MCF 10A (cell line): ENCODE measurements around the gene SREBF2. TPM values are rescaled to one million over a fixed set of nuclear protein-coding genes. Genes with fewer than 3 reads are reported as not detected.

Experiments used
- BruUV-seq: library from RNA; stranded (reverse); fragments of 400-500 nt; replicated peaks from 2 replicates; lab custom pipeline; 2021; lab: Mats Ljungman, UMichigan
- CTCF ChIA-PET: fragments of 300-600 bp; sonication (Branson Sonifier 250); formaldehyde crosslinking; extraction: SDS; loops from one replicate; lab custom pipeline; 2021; ENCODE audit warnings: antibody characterized with exemption, inconsistent platforms; lab: Yijun Ruan, JAX
- POLR2A ChIA-PET: fragments of 300-600, 350-650 bp; sonication (Branson Sonifier 250); formaldehyde crosslinking; extraction: SDS; loops from one replicate; lab custom pipeline; 2020; ENCODE audit warnings: antibody characterized with exemption, inconsistent platforms; lab: Yijun Ruan, JAX
- DNase-seq: peaks from one replicate; pipeline ENCODE4 v3.0.0-alpha.2; 2018; ENCODE audit not compliant: unreplicated experiment
- H3K27ac Mint-ChIP-seq: one replicate; pipeline ENCODE4 v1.8.0; 2022; ENCODE audit warnings: mild to moderate bottlenecking, low read depth, mixed read lengths; ENCODE audit not compliant: unreplicated experiment
- H3K27me3 Mint-ChIP-seq: one replicate; pipeline ENCODE4 v1.8.0; 2022; ENCODE audit warnings: mixed read lengths; ENCODE audit not compliant: insufficient read depth, unreplicated experiment
- H3K36me3 Mint-ChIP-seq: one replicate; pipeline ENCODE4 v1.8.0; 2022; ENCODE audit warnings: mild to moderate bottlenecking, moderate library complexity, mixed read lengths; ENCODE audit not compliant: insufficient read depth, unreplicated experiment
- H3K4me1 Mint-ChIP-seq: one replicate; pipeline ENCODE4 v1.8.0; 2022; ENCODE audit warnings: mixed read lengths; ENCODE audit not compliant: insufficient read depth, unreplicated experiment
- H3K4me3 Mint-ChIP-seq: one replicate; pipeline ENCODE4 v1.8.0; 2022; ENCODE audit warnings: mild to moderate bottlenecking, moderate library complexity, mixed read lengths; ENCODE audit not compliant: unreplicated experiment
- H3K9me3 Mint-ChIP-seq: one replicate; pipeline ENCODE4 v1.8.0; 2022; ENCODE audit warnings: mixed read lengths; ENCODE audit not compliant: unreplicated experiment
- CTCF ChIP-seq: fragments of 200-600 bp; IDR thresholded peaks from one replicate; pipeline ENCODE4 v1.8.0; 2022; ENCODE audit warnings: antibody characterized with exemption, mild to moderate bottlenecking; ENCODE audit not compliant: unreplicated experiment
- intact Hi-C: fragments of 100-400 bp; cut with micrococcal nuclease; formaldehyde crosslinking; loops from 2 replicates; pipeline ENCODE4 v1.14.1; 2022
- total RNA-seq: library from RNA; stranded (reverse); gene quantifications from 2 replicates; pipeline ENCODE4 v1.2.3, GENCODE V29; 2022

SREBF2 gene
- total RNA-seq, 1 experiment from 2014 or later: 104 TPM

- intact Hi-C loops: no loop called here
- no peak for DNase-seq
- no peak for TF ChIP-seq CTCF
- no peaks in the 10 kb centered on the region for H3K4me1 Mint-ChIP-seq
- H3K27ac Mint-ChIP-seq: no peak overlapping the region
- ChIA-PET POLR2A (no interaction called here), CTCF (interaction anchor here (0.8 to 1.1 kb wide), 2 partner anchors 10 to 113 kb away, joined by 3 to 4 read pairs; partner anchors contain the start of gene CCDC134)
- no peaks in the 10 kb centered on the region for H3K27me3 Mint-ChIP-seq
- no peaks in the 10 kb centered on the region for H3K36me3 Mint-ChIP-seq
- H3K9me3 Mint-ChIP-seq: no peaks in the 10 kb centered on the region
- H3K4me3 Mint-ChIP-seq: no peak overlapping the region
- BruUV-seq: no TSS peak
These were observed 22.9 kb upstream of the SREBF2 start for GRCh38 chr22:41810022-41810421.

GRCh38 chr22:41812805-41813545 lies 19.9 kb upstream of the SREBF2 start:
- no peaks in the 10 kb centered on the region for H3K9me3 Mint-ChIP-seq
- POLR2A ChIA-PET: no interaction called here

GRCh38 chr22:41813726-41814410 lies 19.0 kb upstream of the SREBF2 start:
- Mint-ChIP-seq H3K36me3 (no peaks in the 10 kb centered on the region), H3K27me3 (no peaks in the 10 kb centered on the region), H3K4me1 (no peaks in the 10 kb centered on the region), H3K27ac (no peak overlapping the region), H3K9me3 (no peaks in the 10 kb centered on the region), H3K4me3 (no peak overlapping the region)
- intact Hi-C loops: no loop called here
- no peak for DNase-seq
- no TSS peak for BruUV-seq
- POLR2A ChIA-PET: no interaction called here
- CTCF ChIA-PET: interaction anchor here (1.1 to 1.2 kb wide), 2 partner anchors 67 to 116 kb away, joined by 4 to 6 read pairs; no protein-coding TSS in a partner anchor
- TF ChIP-seq CTCF: no peak

More at GRCh38 chr22:41812805-41813545, 19.9 kb upstream of the SREBF2 start:
- intact Hi-C loops: no loop called here
- CTCF ChIA-PET: interaction anchor here (1.1 kb wide), 1 partner anchor 115 kb away, joined by 4 read pairs; no protein-coding TSS in a partner anchor
- Mint-ChIP-seq H3K4me1 (no peaks in the 10 kb centered on the region), H3K36me3 (no peaks in the 10 kb centered on the region), H3K27ac (no peak overlapping the region), H3K4me3 (no peak overlapping the region), H3K27me3 (no peaks in the 10 kb centered on the region)
- no peak for TF ChIP-seq CTCF
- no peak for DNase-seq
- BruUV-seq: no TSS peak

GRCh38 chr22:41815716-41816115 lies 17.2 kb upstream of the SREBF2 start:
- BruUV-seq: no TSS peak
- no peak for TF ChIP-seq CTCF
- intact Hi-C loops: no loop called here
- no peak for DNase-seq
- ChIA-PET CTCF (interaction anchor here (1.3 kb wide), 1 partner anchor 31 kb away, joined by 5 read pairs; no protein-coding TSS in a partner anchor), POLR2A (no interaction called here)
- no peak overlapping the region for H3K4me3 Mint-ChIP-seq
- H3K27me3 Mint-ChIP-seq: no peaks in the 10 kb centered on the region
- H3K9me3 Mint-ChIP-seq: no peaks in the 10 kb centered on the region
- no peaks in the 10 kb centered on the region for H3K36me3 Mint-ChIP-seq
- no peaks in the 10 kb centered on the region for H3K4me1 Mint-ChIP-seq
- no peak overlapping the region for H3K27ac Mint-ChIP-seq
